GM19023 (cell line): ENCODE data around the gene SLC22A14.
"Not testable (repeated sequence)": the region's sequence is repeated elsewhere in the genome, so short reads cannot be mapped to it uniquely, and the experiment has no call there.

Experiments
- ATAC-seq: cut with Tn5 transposase; IDR thresholded peaks from one replicate; pipeline ENCODE4 v1.9.1; 2021; ENCODE audit warnings: mild to moderate bottlenecking, moderate library complexity; ENCODE audit not compliant: unreplicated experiment

SLC22A14 gene

GRCh38 chr3:38281895-38282686 is at the start of gene SLC22A14:
Gene SLC22A14, plus strand, starts transcription at chr3:38282294. Its CDS starts 23,733 bp downstream, at chr3:38306027.
- no peak for ATAC-seq

- no peak for ATAC-seq
Measured at GRCh38 chr3:38232701-38233100, 49.4 kb upstream of the SLC22A14 start.

- no peak for ATAC-seq
Measured at GRCh38 chr3:38235466-38235865, 46.6 kb upstream of the SLC22A14 start.

GRCh38 chr3:38238416-38239008 is 43.6 kb upstream of the SLC22A14 start:
- ATAC-seq: no peak

GRCh38 chr3:38242812-38243211 is 39.3 kb upstream of the SLC22A14 start:
- not testable (repeated sequence) for ATAC-seq

GRCh38 chr3:38245930-38246329 is 36.2 kb upstream of the SLC22A14 start:
- no peak for ATAC-seq

- no peak for ATAC-seq
Measured at GRCh38 chr3:38247366-38248035, 34.6 kb upstream of the SLC22A14 start.

GRCh38 chr3:38250198-38250597 is 31.9 kb upstream of the SLC22A14 start:
- no peak for ATAC-seq

GRCh38 chr3:38251197-38251596 is 30.9 kb upstream of the SLC22A14 start:
- ATAC-seq: no peak

GRCh38 chr3:38253704-38254103 is 28.4 kb upstream of the SLC22A14 start:
- no peak for ATAC-seq

- no peak for ATAC-seq
Measured at GRCh38 chr3:38254872-38255271, 27.2 kb upstream of the SLC22A14 start.

- ATAC-seq: no peak
Measured at GRCh38 chr3:38255627-38256026, 26.5 kb upstream of the SLC22A14 start.

- no peak for ATAC-seq
Measured at GRCh38 chr3:38257583-38257982, 24.5 kb upstream of the SLC22A14 start.

GRCh38 chr3:38260474-38260873 is 21.6 kb upstream of the SLC22A14 start:
- ATAC-seq: no peak

- ATAC-seq: no peak
Measured at GRCh38 chr3:38264353-38264771, 17.7 kb upstream of the SLC22A14 start.

- no peak for ATAC-seq
Measured at GRCh38 chr3:38264779-38265178, 17.3 kb upstream of the SLC22A14 start.

- ATAC-seq: no peak
Measured at GRCh38 chr3:38265604-38266307, 16.3 kb upstream of the SLC22A14 start, which contains the start of gene SLC22A13. Gene SLC22A13, plus strand, starts transcription at chr3:38265812. Its CDS starts 49 bp downstream, at chr3:38265861.

GRCh38 chr3:38266810-38267209 is 15.3 kb upstream of the SLC22A14 start:
- ATAC-seq: no peak

- no peak for ATAC-seq
Measured at GRCh38 chr3:38267662-38268061, 14.4 kb upstream of the SLC22A14 start.

- no peak for ATAC-seq
Measured at GRCh38 chr3:38268087-38268486, 14.0 kb upstream of the SLC22A14 start.

GRCh38 chr3:38268522-38268921 is 13.6 kb upstream of the SLC22A14 start:
- ATAC-seq: no peak
